HPDE6-E6E7 (cell line): ENCODE results near the gene TMEM44.

Source experiments
- DNase-seq: peaks from one replicate; pipeline ENCODE4 v3.0.0; 2011; ENCODE audit warnings: missing footprints; ENCODE audit errors: extremely low spot score

Gene TMEM44

GRCh38 chr3:194579091-194579606 lies 54.1 kb downstream of the TMEM44 start:
- DNase-seq = no peak

- DNase-seq = peak; percentile 82
These were observed 55.0 kb downstream of the TMEM44 start for GRCh38 chr3:194577986-194578905.

- no peak for DNase-seq
These were observed 57.6 kb downstream of the TMEM44 start for GRCh38 chr3:194575484-194576210.

- DNase-seq = no peak
These were observed 58.4 kb downstream of the TMEM44 start for GRCh38 chr3:194574639-194575483.

GRCh38 chr3:194573680-194574437 lies 59.4 kb downstream of the TMEM44 start:
- DNase-seq = no peak

- no peak for DNase-seq
These were observed 60.2 kb downstream of the TMEM44 start for GRCh38 chr3:194572944-194573491.

GRCh38 chr3:194572143-194572789 lies 61.0 kb downstream of the TMEM44 start:
- DNase-seq = peak; percentile 44

- DNase-seq = no peak
These were observed 61.6 kb downstream of the TMEM44 start for GRCh38 chr3:194571491-194572142.

GRCh38 chr3:194570898-194571297 lies 62.3 kb downstream of the TMEM44 start:
- DNase-seq = no peak

GRCh38 chr3:194570235-194570634 lies 63.0 kb downstream of the TMEM44 start:
- no peak for DNase-seq

- DNase-seq = no peak
These were observed 64.0 kb downstream of the TMEM44 start for GRCh38 chr3:194569252-194569651.

GRCh38 chr3:194565597-194566190 lies 67.5 kb downstream of the TMEM44 start:
- no peak for DNase-seq

- no peak for DNase-seq
These were observed 70.2 kb downstream of the TMEM44 start for GRCh38 chr3:194562986-194563385.

GRCh38 chr3:194561306-194561974 lies 71.8 kb downstream of the TMEM44 start:
- DNase-seq = no peak

GRCh38 chr3:194560047-194560446 lies 73.2 kb downstream of the TMEM44 start:
- no peak for DNase-seq

GRCh38 chr3:194559530-194559929 lies 73.7 kb downstream of the TMEM44 start:
- DNase-seq = no peak

- no peak for DNase-seq
These were observed 76.8 kb downstream of the TMEM44 start for GRCh38 chr3:194556086-194557056.
